Loucy (cell line): ENCODE data around the gene NPVF.

Experiments used
- H2AFZ ChIP-seq: fragments of 200-600 bp; sonication (generic); 2 replicates; pipeline ENCODE4 v1.6.0; 2016; ENCODE audit warnings: antibody characterized with exemption, mild to moderate bottlenecking, low read length, moderate library complexity
- H3F3A ChIP-seq: fragments of 200-600 bp; 2 replicates; pipeline ENCODE4 v1.6.0; 2016; ENCODE audit warnings: antibody characterized with exemption, low read depth, mild to moderate bottlenecking
- H3K27me3 ChIP-seq: fragments of 200-600 bp; sonication (generic); 2 replicates; pipeline ENCODE4 v1.6.1; 2014; ENCODE audit warnings: low read length, mild to moderate bottlenecking; ENCODE audit not compliant: insufficient read depth, poor library complexity, severe bottlenecking
- H3K36me3 ChIP-seq: fragments of 200-600 bp; sonication (generic); 2 replicates; pipeline ENCODE4 v1.6.1; 2016; ENCODE audit warnings: low read length; ENCODE audit not compliant: insufficient read depth
- H3K4me1 ChIP-seq: fragments of 200-600 bp; sonication (generic); 2 replicates; pipeline ENCODE4 v1.5.1; 2014; ENCODE audit warnings: low read length, mild to moderate bottlenecking; ENCODE audit not compliant: insufficient read depth, poor library complexity, severe bottlenecking
- H3K4me2 ChIP-seq: fragments of 200-600 bp; sonication (generic); 2 replicates; pipeline ENCODE4 v1.6.0; 2014; ENCODE audit warnings: antibody characterized with exemption, low read length, low read depth, mild to moderate bottlenecking; ENCODE audit not compliant: poor library complexity, severe bottlenecking
- H3K4me3 ChIP-seq: fragments of 200-600 bp; sonication (generic); 2 replicates; pipeline ENCODE4 v1.5.1; 2014; ENCODE audit warnings: low read length, mild to moderate bottlenecking, mixed read lengths; ENCODE audit not compliant: poor library complexity, severe bottlenecking
- H3K79me2 ChIP-seq: fragments of 200-600 bp; sonication (generic); 2 replicates; pipeline ENCODE4 v1.6.1; 2014; ENCODE audit warnings: low read length; ENCODE audit not compliant: insufficient read depth
- H3K9ac ChIP-seq: fragments of 200-600 bp; sonication (generic); 2 replicates; pipeline ENCODE4 v1.6.0; 2014; ENCODE audit warnings: mild to moderate bottlenecking, low read depth, low read length, moderate library complexity; ENCODE audit not compliant: poor library complexity, severe bottlenecking
- H3K9me2 ChIP-seq: fragments of 200-600 bp; sonication (generic); replicated peaks from 2 replicates; pipeline ENCODE4 v1.6.1; 2016; ENCODE audit warnings: low read depth, low read length, mixed read lengths
- H3K9me3 ChIP-seq: fragments of 200-600 bp; sonication (generic); 2 replicates; pipeline ENCODE4 v1.6.1; 2014; ENCODE audit warnings: mild to moderate bottlenecking, antibody characterized with exemption, low read length, low read depth; ENCODE audit not compliant: insufficient read depth
- H4K20me1 ChIP-seq: fragments of 200-600 bp; sonication (generic); 2 replicates; pipeline ENCODE4 v1.6.0; 2014; ENCODE audit warnings: antibody characterized with exemption, low read length, mild to moderate bottlenecking; ENCODE audit not compliant: insufficient read depth, poor library complexity, severe bottlenecking
- CTCF ChIP-seq: fragments of 200-600 bp; sonication (generic); conservative IDR thresholded peaks from 2 replicates; pipeline ENCODE4 v1.5.1; 2014; ENCODE audit warnings: mild to moderate bottlenecking, antibody characterized with exemption, low read length
- EZH2phosphoT487 ChIP-seq: fragments of 200-600 bp; IDR thresholded peaks from 2 replicates; pipeline ENCODE4 v1.6.1; 2018; ENCODE audit warnings: antibody characterized with exemption, mild to moderate bottlenecking, moderate library complexity, borderline replicate concordance

Gene NPVF

GRCh38 chr7:25242678-25243077, 14.4 kb upstream of the NPVF start:
- H3F3A ChIP-seq: no peaks in the 10 kb centered on the region
- no peak overlapping the region for H3K4me3 ChIP-seq
- H3K79me2 ChIP-seq: no peaks in the 10 kb centered on the region
- H3K36me3 ChIP-seq: no peaks in the 10 kb centered on the region
- no peaks in the 10 kb centered on the region for H3K9me3 ChIP-seq
- H3K9me2 ChIP-seq: no peaks in the 10 kb centered on the region
- no peaks in the 10 kb centered on the region for H3K4me1 ChIP-seq
- H3K27me3 ChIP-seq: no peaks in the 10 kb centered on the region
- H3K4me2 ChIP-seq: no peak overlapping the region
- no peak overlapping the region for H2AFZ ChIP-seq
- H4K20me1 ChIP-seq: no peaks in the 10 kb centered on the region
- H3K9ac ChIP-seq: no peak overlapping the region
- TF ChIP-seq CTCF (no peak), EZH2phosphoT487 (no peak)

- H3K79me2 ChIP-seq: no peaks in the 10 kb centered on the region
- TF ChIP-seq EZH2phosphoT487: no peak
- no peak for TF ChIP-seq CTCF
- H4K20me1 ChIP-seq: no peaks in the 10 kb centered on the region
- no peak overlapping the region for H3K4me2 ChIP-seq
- no peaks in the 10 kb centered on the region for H3K9me2 ChIP-seq
- H3K27me3 ChIP-seq: no peaks in the 10 kb centered on the region
- no peaks in the 10 kb centered on the region for H3K4me1 ChIP-seq
- no peak overlapping the region for H2AFZ ChIP-seq
- no peaks in the 10 kb centered on the region for H3F3A ChIP-seq
- no peak overlapping the region for H3K9ac ChIP-seq
- H3K9me3 ChIP-seq: no peaks in the 10 kb centered on the region
- no peak overlapping the region for H3K4me3 ChIP-seq
- no peaks in the 10 kb centered on the region for H3K36me3 ChIP-seq
These were observed 12.6 kb upstream of the NPVF start for GRCh38 chr7:25240896-25241295.

- no peaks in the 10 kb centered on the region for H3K27me3 ChIP-seq
- no peak overlapping the region for H3K4me3 ChIP-seq
These were observed 12.1 kb upstream of the NPVF start for GRCh38 chr7:25240340-25240739.

More at GRCh38 chr7:25240340-25240739, 12.1 kb upstream of the NPVF start:
- Histone ChIP-seq H3F3A (no peaks in the 10 kb centered on the region), H3K9ac (no peak overlapping the region), H3K9me2 (no peaks in the 10 kb centered on the region), H4K20me1 (no peaks in the 10 kb centered on the region), H3K9me3 (no peaks in the 10 kb centered on the region), H2AFZ (no peak overlapping the region), H3K36me3 (no peaks in the 10 kb centered on the region), H3K4me1 (no peaks in the 10 kb centered on the region), H3K4me2 (no peak overlapping the region), H3K79me2 (no peaks in the 10 kb centered on the region)
- TF ChIP-seq CTCF: no peak
- no peak for TF ChIP-seq EZH2phosphoT487
